Measurements from ENCODE around the gene PNCK.
"Not testable (repeated sequence)": the region's sequence is repeated elsewhere in the genome, so short reads cannot be mapped to it uniquely, and the experiment has no call there.

The PNCK gene

GRCh38 chrX:153685751-153686696, 12.4 kb upstream of the PNCK start:
- ATAC-seq = no peak

GRCh38 chrX:153685156-153685536, 11.5 kb upstream of the PNCK start:
- ATAC-seq = no peak

GRCh38 chrX:153684467-153685155, 11.0 kb upstream of the PNCK start:
- no peak for ATAC-seq

GRCh38 chrX:153683486-153683885, 9.9 kb upstream of the PNCK start:
- not testable (repeated sequence) for ATAC-seq

- no peak for ATAC-seq
These were observed 7.6 kb upstream of the PNCK start for GRCh38 chrX:153681175-153681574.

GRCh38 chrX:153674219-153674851, 722 bp upstream of the PNCK start:
- no peak for ATAC-seq

GRCh38 chrX:153672531-153673427, 834 bp downstream of the PNCK start:
- ATAC-seq = no peak

GRCh38 chrX:153671589-153672530, 1.8 kb downstream of the PNCK start:
- no peak for ATAC-seq

- no peak for ATAC-seq
These were observed 2.6 kb downstream of the PNCK start for GRCh38 chrX:153670748-153671588.

- ATAC-seq = no peak
These were observed 3.5 kb downstream of the PNCK start for GRCh38 chrX:153669901-153670731.

GRCh38 chrX:153669174-153669890, 4.3 kb downstream of the PNCK start:
- ATAC-seq = peak in 1 of 2 donors; percentile 61

GRCh38 chrX:153668423-153669173, 5.0 kb downstream of the PNCK start:
- no peak for ATAC-seq

- ATAC-seq = peak; percentile 81 to 85
These were observed 5.6 kb downstream of the PNCK start for GRCh38 chrX:153667956-153668396.

GRCh38 chrX:153667281-153667955, 6.2 kb downstream of the PNCK start:
- no peak for ATAC-seq

GRCh38 chrX:153665726-153666306, 7.8 kb downstream of the PNCK start:
- ATAC-seq = no peak

- no peak for ATAC-seq
These were observed 11.3 kb downstream of the PNCK start for GRCh38 chrX:153662266-153662665.

- ATAC-seq = no peak
These were observed 14.3 kb downstream of the PNCK start for GRCh38 chrX:153659268-153659667.
